HepG2 (cell line): ENCODE data around the gene GASK1A. TPM values are rescaled to one million over a fixed set of nuclear protein-coding genes. Genes with fewer than 3 reads are reported as not detected.

Experiments
- ATAC-seq: fragments of 200-7000 bp; cut with Tn5 transposase; 3 replicates; pipeline ENCODE4 v1.9.1; 2020; ENCODE audit warnings: mild to moderate bottlenecking, moderate library complexity
- BruUV-seq: library from RNA; stranded (reverse); fragments of 400-500 nt; replicated peaks from 2 replicates; lab custom pipeline; 2021; lab: Mats Ljungman, UMichigan
- CTCF ChIA-PET: fragments of 300-600 bp; formaldehyde crosslinking; extraction: SDS; loops from one replicate; lab custom pipeline; 2021; ENCODE audit warnings: low total read pairs, inconsistent platforms, low intra/inter-chr PET ratio; lab: Yijun Ruan, JAX
- POLR2A ChIA-PET: fragments of 350-600 bp; sonication (Branson Sonifier 250); formaldehyde crosslinking; loops from one replicate; lab custom pipeline; 2020; ENCODE audit warnings: antibody characterized with exemption, inconsistent platforms; lab: Yijun Ruan, JAX
- DNase-seq: peaks from one replicate; pipeline ENCODE4 v3.0.0-alpha.2; 2015; ENCODE audit warnings: low spot score
- FAIRE-seq: peaks from 3 replicates; lab custom pipeline; 2011; peaks lifted over from hg19 to GRCh38; lab: Jason Lieb, UNC
- H2AFZ ChIP-seq: one replicate; pipeline ENCODE4 v1.6.1; 2011; ENCODE audit warnings: low read length, inconsistent platforms
- H3K27ac ChIP-seq: fragments of 300-600 bp; 3 replicates; pipeline ENCODE4 v1.8.0; 2011; ENCODE audit warnings: mixed run types, mild to moderate bottlenecking, mixed read lengths, low read length, inconsistent platforms; ENCODE audit not compliant: insufficient read depth; ENCODE audit errors: extremely low read length
- H3K27me3 ChIP-seq, 2 experiments: fragments of 200-600 bp in 1 of 2; 2 replicates in 1 of 2; 3 replicates in 1 of 2; pipeline versions ENCODE4 v1.6.0 to v1.8.0; 2011; ENCODE audit warnings: low read length in 2 of 2, mild to moderate bottlenecking in 2 of 2, moderate library complexity in 2 of 2, inconsistent platforms in 1 of 2; ENCODE audit not compliant: insufficient read depth in 2 of 2, control insufficient read depth in 1 of 2
- H3K36me3 ChIP-seq, 2 experiments: fragments of 200-600 bp in 1 of 2; replicated peaks in 1 of 2; 2 replicates in 1 of 2; 3 replicates in 1 of 2; pipeline versions ENCODE4 v1.5.1 to v1.8.0; 2011; ENCODE audit warnings: low read length in 2 of 2, inconsistent platforms in 1 of 2; ENCODE audit not compliant: insufficient read depth in 2 of 2, control insufficient read depth in 1 of 2
- H3K4me1 ChIP-seq: 2 replicates; pipeline ENCODE4 v1.5.1; 2012; ENCODE audit warnings: low read length, inconsistent platforms; ENCODE audit not compliant: insufficient read depth
- H3K4me2 ChIP-seq: 2 replicates; pipeline ENCODE4 v1.6.0; 2011; ENCODE audit warnings: low read depth, low read length, inconsistent platforms
- H3K4me3 ChIP-seq, 3 experiments: fragments of 200-600 bp in 1 of 3; sonication (generic), shearing (Covaris generic) in 1 of 3; replicated peaks in 1 of 3; 2 replicates each; pipeline ENCODE4 v1.5.1; 2011 to 2016; ENCODE audit warnings: low read length in 3 of 3, inconsistent platforms in 2 of 3, low read depth in 2 of 3, mild to moderate bottlenecking in 2 of 3, control low read depth in 1 of 3, mixed read lengths in 1 of 3; ENCODE audit not compliant: insufficient read depth in 1 of 3
- H3K79me2 ChIP-seq: one replicate; pipeline ENCODE4 v1.6.1; 2011; ENCODE audit warnings: low read length, inconsistent platforms; ENCODE audit not compliant: insufficient read depth
- H3K9ac ChIP-seq: 2 replicates; pipeline ENCODE4 v1.6.0; 2011; ENCODE audit warnings: mild to moderate bottlenecking, low read depth, low read length, inconsistent platforms; ENCODE audit not compliant: insufficient read depth
- H3K9me3 ChIP-seq: 2 replicates; pipeline ENCODE4 v1.5.1; 2012; ENCODE audit warnings: mild to moderate bottlenecking, low read length
- H4K20me1 ChIP-seq: 2 replicates; pipeline ENCODE4 v1.6.0; 2011; ENCODE audit warnings: inconsistent platforms, mild to moderate bottlenecking, low read length, moderate library complexity; ENCODE audit not compliant: insufficient read depth
- FOSL2 ChIP-seq: sonication (generic); formaldehyde crosslinking; IDR thresholded peaks from 2 replicates; pipeline ENCODE4 v1.4.0; 2020; ENCODE audit warnings: missing genetic modification reagents
- NBN ChIP-seq: fragments of 450-650 bp; conservative IDR thresholded peaks from 2 replicates; pipeline ENCODE4 v1.6.1; 2017
- SAFB2 ChIP-seq: sonication (generic); formaldehyde crosslinking; IDR thresholded peaks from 2 replicates; pipeline ENCODE4 v1.5.1; 2020; ENCODE audit warnings: missing genetic modification reagents, low read depth, mild to moderate bottlenecking, borderline replicate concordance
- THYN1 ChIP-seq: sonication (generic); formaldehyde crosslinking; IDR thresholded peaks from 2 replicates; pipeline ENCODE4 v1.8.1; 2023; ENCODE audit warnings: low read depth, mild to moderate bottlenecking, moderate library complexity, missing genetic modification reagents, borderline replicate concordance
- XRCC5 ChIP-seq: fragments of 200-400 bp; formaldehyde crosslinking; optimal IDR thresholded peaks from 2 replicates; pipeline ENCODE3; 2017; ENCODE audit warnings: mild to moderate bottlenecking, low read length
- ZBTB1 ChIP-seq: sonication (generic); formaldehyde crosslinking; IDR thresholded peaks from 2 replicates; pipeline ENCODE4 v1.4.0; 2020; ENCODE audit warnings: missing genetic modification reagents, borderline replicate concordance
- ZFAT ChIP-seq: sonication (generic); formaldehyde crosslinking; conservative IDR thresholded peaks from 2 replicates; pipeline ENCODE4 v1.8.1; 2023; ENCODE audit warnings: missing genetic modification reagents, inconsistent platforms
- ZNF446 ChIP-seq: sonication (generic); formaldehyde crosslinking; IDR thresholded peaks from 2 replicates; pipeline ENCODE4 v1.5.0; 2020; ENCODE audit warnings: mild to moderate bottlenecking, missing genetic modification reagents
- WGBS: methylation state at CpG from one replicate; pipeline ENCODE4 v1.1.6; 2017; ENCODE audit warnings: low lambda C conversion rate; 5-methylcytosine and 5-hydroxymethylcytosine counted together
- in situ Hi-C: cut with HindIII; loops from 2 replicates; pipeline ENCODE4 v1.10.0; 2017; ENCODE audit warnings: low pct_unique_long_range_greater_than_20kb; ENCODE audit not compliant: extremely low pct_ligation_motif_present
- intact Hi-C: fragments of 100-400 bp; cut with micrococcal nuclease; formaldehyde crosslinking; loops from one replicate; pipeline ENCODE4 v1.10.0; 2022; ENCODE audit not compliant: unreplicated experiment
- polyA plus RNA-seq, 8 experiments: library from polyadenylated mRNA; depleted of rRNA in 3 of 8; stranded (reverse) in 7 of 8; unstranded in 1 of 8; fragments of >200 nt; fragmentation: Illumina TruSeq in 4 of 8; extraction: Trizol in 4 of 8; gene quantifications; 2 replicates each; pipeline versions ENCODE4 v1.2.1 to v1.2.3, GENCODE V29; 2011 to 2016; ENCODE audit warnings: low read depth in 4 of 8, missing spikeins in 1 of 8, mixed read lengths in 1 of 8; ENCODE audit not compliant: insufficient read depth in 1 of 8
- total RNA-seq, 5 experiments: library from RNA; depleted of rRNA; stranded (reverse); fragments of >200 nt; fragmentation: Illumina TruSeq; extraction: Trizol; gene quantifications; 2 replicates each; pipeline ENCODE4 v1.2.3, GENCODE V29; 2016; ENCODE audit warnings: low read depth in 1 of 5
- TF ChIP-seq, protein P1 (sequence below): sonication (generic); formaldehyde crosslinking; IDR thresholded peaks from 2 replicates; pipeline ENCODE4 v1.9.0; 2021; ENCODE audit warnings: missing genetic modification reagents, borderline replicate concordance

Gene GASK1A
- total and polyA plus RNA-seq, 2 of the 13 experiments (the other 11 are each of a cell fraction or from before 2014, with no cell fraction given) = not detected

GRCh38 chr3:43075904-43076661, 97.0 kb downstream of the GASK1A start:
- ChIA-PET POLR2A (no interaction called here), CTCF (no interaction called here)
- Histone ChIP-seq H4K20me1 (no peaks in the 10 kb centered on the region), H3K79me2 (no peaks in the 10 kb centered on the region), H3K27ac (no peak overlapping the region), H3K27me3 (no peaks in the 10 kb centered on the region), H3K4me3 (no peak overlapping the region), H3K4me2 (no peak overlapping the region), H3K4me1 (no peaks in the 10 kb centered on the region), H3K9me3 (no peaks in the 10 kb centered on the region), H3K36me3 (peaks cover 4 to 13% of the 10 kb centered on the region in 2 experiments; a peak in 2 of 5 replicates), H3K9ac (no peak overlapping the region), H2AFZ (no peak overlapping the region)
- ATAC-seq = no peak; the same call in 2 of the 3 replicates
- no TSS peak for BruUV-seq
- TF ChIP-seq NBN (no peak), SAFB2 (CRISPR knock-in tag) (no peak), ZNF446 (CRISPR knock-in tag) (no peak), FOSL2 (CRISPR knock-in tag) (no peak), XRCC5 (no peak), ZBTB1 (no peak), ZFAT (CRISPR knock-in tag) (no peak), THYN1 (CRISPR knock-in tag) (no peak)
- TF ChIP-seq, protein P1, sequence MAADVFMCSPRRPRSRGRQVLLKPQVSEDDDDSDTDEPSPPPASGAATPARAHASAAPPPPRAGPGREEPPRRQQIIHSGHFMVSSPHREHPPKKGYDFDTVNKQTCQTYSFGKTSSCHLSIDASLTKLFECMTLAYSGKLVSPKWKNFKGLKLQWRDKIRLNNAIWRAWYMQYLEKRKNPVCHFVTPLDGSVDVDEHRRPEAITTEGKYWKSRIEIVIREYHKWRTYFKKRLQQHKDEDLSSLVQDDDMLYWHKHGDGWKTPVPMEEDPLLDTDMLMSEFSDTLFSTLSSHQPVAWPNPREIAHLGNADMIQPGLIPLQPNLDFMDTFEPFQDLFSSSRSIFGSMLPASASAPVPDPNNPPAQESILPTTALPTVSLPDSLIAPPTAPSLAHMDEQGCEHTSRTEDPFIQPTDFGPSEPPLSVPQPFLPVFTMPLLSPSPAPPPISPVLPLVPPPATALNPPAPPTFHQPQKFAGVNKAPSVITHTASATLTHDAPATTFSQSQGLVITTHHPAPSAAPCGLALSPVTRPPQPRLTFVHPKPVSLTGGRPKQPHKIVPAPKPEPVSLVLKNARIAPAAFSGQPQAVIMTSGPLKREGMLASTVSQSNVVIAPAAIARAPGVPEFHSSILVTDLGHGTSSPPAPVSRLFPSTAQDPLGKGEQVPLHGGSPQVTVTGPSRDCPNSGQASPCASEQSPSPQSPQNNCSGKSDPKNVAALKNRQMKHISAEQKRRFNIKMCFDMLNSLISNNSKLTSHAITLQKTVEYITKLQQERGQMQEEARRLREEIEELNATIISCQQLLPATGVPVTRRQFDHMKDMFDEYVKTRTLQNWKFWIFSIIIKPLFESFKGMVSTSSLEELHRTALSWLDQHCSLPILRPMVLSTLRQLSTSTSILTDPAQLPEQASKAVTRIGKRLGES = no peak
- FAIRE-seq = no peak
- intact Hi-C loops (no loop called here), in situ Hi-C loops (loop anchor here (10.0 kb wide), 1 partner anchor 111 kb away; no protein-coding TSS in a partner anchor)
- no peak for DNase-seq
- WGBS = 45% methylated on average over 4 of the region's 5 CpGs
